Measurements from ENCODE around the gene CD2BP2. TPM values are rescaled to one million over a fixed set of nuclear protein-coding genes. Genes with fewer than 3 reads are reported as not detected.
A peak's percentile ranks its signal among the peaks of the same experiment; 100 is the strongest.
"Not testable (repeated sequence)": the region's sequence is repeated elsewhere in the genome, so short reads cannot be mapped to it uniquely, and the experiment has no call there.

Gene CD2BP2
- 10 to 100 TPM; 24.2 to 36.1 (median 29.7) TPM for polyA plus RNA-seq (ENCODE audit: low read depth in 6 of 6)

DNA sequence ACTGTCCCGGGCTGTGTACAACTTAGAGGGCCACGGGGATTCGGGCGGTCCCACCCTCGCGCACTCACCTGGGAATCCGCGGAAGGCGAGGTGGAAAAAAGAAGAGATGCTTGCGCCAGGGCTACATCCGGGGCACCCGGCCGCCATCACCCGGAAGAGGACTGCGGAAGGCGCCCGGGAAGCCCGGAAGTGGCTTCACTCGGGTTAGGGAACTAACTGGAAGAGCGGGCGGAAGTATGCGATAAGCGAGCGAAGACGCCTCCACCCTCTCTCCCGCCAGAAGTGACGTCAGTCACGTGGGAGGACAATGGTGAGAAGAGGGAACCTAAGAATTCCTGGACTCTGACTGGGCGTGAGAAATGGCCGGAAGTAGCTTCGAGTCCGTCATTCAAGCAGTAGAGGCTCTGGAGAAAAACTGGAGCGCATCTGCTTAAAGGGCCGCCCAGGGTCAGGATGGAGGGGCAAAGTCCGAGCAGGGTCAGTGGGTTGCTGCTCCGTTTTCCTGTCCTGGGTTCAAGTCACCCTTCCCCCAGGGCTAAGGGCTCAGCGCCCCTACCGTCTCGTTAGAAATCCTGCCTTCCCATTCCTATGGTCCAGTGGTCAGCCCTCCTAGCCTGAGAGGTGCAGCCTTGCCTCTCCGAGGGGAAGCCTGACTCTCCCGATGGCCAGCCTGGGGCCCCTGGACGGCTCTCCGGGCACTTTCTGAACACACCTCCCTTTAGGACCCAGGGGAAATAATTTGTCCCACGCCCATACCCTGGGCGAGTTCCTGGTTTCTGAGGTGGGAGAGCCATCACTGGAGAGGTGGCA, at the start of gene CD2BP2:
TSS of gene CD2BP2 (minus strand) at position 165 of the 810 bp plus-strand sequence. CDS start 627 bp downstream, outside the sequence.
- H3K4me1 Mint-ChIP-seq, result peaks cover 41 to 67% (median 45%) of the 10 kb centered on the region in 3 donors
- H3K27ac Mint-ChIP-seq, result peak within 1 kb of the TSS; percentile 97 to 99 (median 98)
- peak within 1 kb of the TSS; percentile 93 to 98 (median 96) for H3K4me3 Mint-ChIP-seq
- no peaks in the 10 kb centered on the region for H3K9me3 Mint-ChIP-seq
- ATAC-seq (ENCODE audit: low read depth in 2 of 2) (peak; percentile 94 to 95), DNase-seq (peak; percentile 86)
- H3K27me3 Mint-ChIP-seq, result no peaks in the 10 kb centered on the region
- no peaks in the 10 kb centered on the region for H3K36me3 Mint-ChIP-seq

DNA sequence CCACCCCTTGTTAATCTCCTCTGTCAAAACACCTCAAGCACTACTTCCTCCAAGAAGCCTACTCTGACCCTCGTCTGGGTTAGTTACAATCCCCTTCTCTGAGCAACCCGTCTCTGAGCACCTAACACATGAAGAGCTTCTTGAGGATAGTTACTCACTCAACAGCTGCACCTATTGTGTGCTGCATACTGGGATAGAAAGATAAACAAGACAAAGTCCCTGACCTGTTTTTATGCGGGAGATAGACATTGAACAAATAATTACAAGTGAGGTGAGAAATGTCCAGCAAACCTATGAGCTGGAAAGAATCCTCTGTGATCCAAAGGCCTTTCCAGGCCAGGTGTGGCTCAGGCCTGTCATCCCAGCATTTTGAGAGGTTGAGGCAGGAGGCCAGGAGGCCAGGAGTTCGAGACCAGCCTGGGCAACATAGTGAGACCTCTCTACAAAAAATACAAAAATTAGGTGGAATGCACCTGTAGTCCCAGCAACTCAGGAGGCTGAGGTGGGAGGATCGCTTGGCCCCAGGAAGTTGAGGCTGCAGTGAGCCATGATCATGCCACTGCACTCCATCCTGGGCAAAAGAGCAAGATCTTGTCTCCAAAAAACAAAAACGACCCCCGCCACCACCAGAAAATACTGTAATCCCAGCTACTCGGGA, 46.8 kb upstream of the CD2BP2 start:
- H3K27ac Mint-ChIP-seq, result no peak overlapping the region
- H3K4me3 Mint-ChIP-seq, result peak overlapping the region; percentile 37 to 94 (median 88)
- no peaks in the 10 kb centered on the region for H3K27me3 Mint-ChIP-seq
- no peaks in the 10 kb centered on the region for H3K36me3 Mint-ChIP-seq
- DNase-seq (no peak), ATAC-seq (ENCODE audit: low read depth in 2 of 2) (no peak)
- H3K9me3 Mint-ChIP-seq, result no peaks in the 10 kb centered on the region
- peaks cover 20 to 40% (median 36%) of the 10 kb centered on the region in 3 donors for H3K4me1 Mint-ChIP-seq

- ATAC-seq (ENCODE audit: low read depth in 2 of 2), result no peak
- DNase-seq, result no peak
- no peaks in the 10 kb centered on the region for H3K9me3 Mint-ChIP-seq
- peaks cover 32 to 51% (median 50%) of the 10 kb centered on the region in 3 donors for H3K4me1 Mint-ChIP-seq
- peak overlapping the region in 3 of 6 donors; percentile 19 to 89 (median 82) for H3K27ac Mint-ChIP-seq
- no peaks in the 10 kb centered on the region for H3K27me3 Mint-ChIP-seq
- peak overlapping the region; percentile 84 to 94 (median 90) for H3K4me3 Mint-ChIP-seq
- no peaks in the 10 kb centered on the region for H3K36me3 Mint-ChIP-seq
Measured at GRCh38 chr16:30399435-30400186, 44.5 kb upstream of the CD2BP2 start.

- no peak for DNase-seq
- peak overlapping the region in 7 of 8 donors; percentile 35 to 89 (median 80) for H3K4me3 Mint-ChIP-seq
- H3K9me3 Mint-ChIP-seq, result no peaks in the 10 kb centered on the region
- no peaks in the 10 kb centered on the region for H3K36me3 Mint-ChIP-seq
- ATAC-seq (ENCODE audit: low read depth in 2 of 2), result no peak
- H3K27ac Mint-ChIP-seq, result no peak overlapping the region
- peaks cover 35 to 58% (median 56%) of the 10 kb centered on the region in 3 donors for H3K4me1 Mint-ChIP-seq
- H3K27me3 Mint-ChIP-seq, result no peaks in the 10 kb centered on the region
Measured at GRCh38 chr16:30398661-30399434, 43.7 kb upstream of the CD2BP2 start.

DNA sequence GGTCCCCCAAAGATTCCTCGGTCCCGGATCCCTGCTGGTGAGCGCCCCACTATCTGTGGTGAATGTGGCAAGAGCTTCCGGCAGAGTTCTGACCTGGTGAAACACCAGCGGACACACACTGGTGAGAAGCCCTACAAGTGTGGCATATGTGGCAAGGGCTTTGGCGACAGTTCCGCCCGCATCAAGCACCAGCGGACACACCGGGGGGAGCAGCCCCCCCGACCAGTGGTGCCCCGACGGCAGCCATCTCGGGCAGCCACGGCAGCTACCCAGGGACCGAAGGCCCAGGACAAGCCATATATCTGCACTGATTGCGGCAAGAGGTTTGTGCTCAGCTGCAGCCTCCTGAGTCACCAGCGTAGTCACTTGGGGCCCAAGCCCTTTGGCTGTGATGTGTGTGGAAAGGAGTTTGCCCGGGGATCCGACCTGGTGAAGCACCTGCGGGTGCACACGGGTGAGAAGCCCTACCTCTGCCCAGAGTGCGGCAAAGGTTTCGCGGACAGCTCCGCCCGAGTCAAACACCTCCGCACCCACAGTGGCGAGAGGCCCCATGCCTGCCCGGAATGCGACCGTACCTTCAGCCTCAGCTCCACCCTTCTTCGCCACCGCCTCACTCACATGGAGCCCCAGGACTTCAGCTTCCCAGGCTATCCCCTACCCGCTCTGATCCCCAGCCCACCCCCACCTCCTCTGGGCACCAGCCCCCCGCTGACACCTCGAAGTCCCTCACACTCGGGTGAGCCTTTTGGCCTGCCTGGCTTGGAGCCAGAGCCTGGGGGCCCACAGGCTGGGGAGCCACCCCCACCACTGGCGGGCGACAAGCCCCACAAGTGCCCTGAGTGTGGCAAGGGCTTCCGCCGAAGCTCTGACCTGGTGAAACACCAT, 42.9 kb upstream of the CD2BP2 start:
- no peak for ATAC-seq (ENCODE audit: low read depth in 2 of 2)
- Mint-ChIP-seq H3K4me1 (peaks cover 31 to 60% (median 51%) of the 10 kb centered on the region in 3 donors), H3K9me3 (no peaks in the 10 kb centered on the region), H3K27ac (no peak overlapping the region), H3K36me3 (no peaks in the 10 kb centered on the region), H3K27me3 (no peaks in the 10 kb centered on the region), H3K4me3 (peak overlapping the region in 2 of 8 donors; percentile 10 to 97)
- no peak for DNase-seq

GRCh38 chr16:30397056-30397455, 41.9 kb upstream of the CD2BP2 start:
- no peaks in the 10 kb centered on the region for H3K36me3 Mint-ChIP-seq
- H3K27ac Mint-ChIP-seq, result peak overlapping the region in 2 of 6 donors; percentile 11 to 92
- H3K9me3 Mint-ChIP-seq, result no peaks in the 10 kb centered on the region

DNA sequence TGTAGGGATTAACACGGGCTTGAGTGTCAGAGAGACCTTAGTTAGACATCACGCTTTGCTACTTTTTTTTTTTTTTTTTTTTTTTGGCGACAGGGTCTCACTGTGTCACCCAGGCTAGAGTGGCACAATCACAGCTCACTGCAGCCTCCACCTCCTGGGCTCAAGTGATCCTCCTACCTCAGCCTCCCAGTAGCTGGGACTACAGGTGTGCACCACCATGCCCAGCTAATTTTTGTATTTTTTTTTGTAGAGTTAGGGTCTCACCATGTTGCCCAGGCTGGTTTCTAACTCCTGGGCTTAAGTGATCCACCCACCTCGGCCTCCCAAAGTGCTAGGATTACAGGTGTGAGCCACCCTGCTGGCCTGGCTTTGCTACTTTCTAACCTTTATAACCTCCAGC, 41.5 kb upstream of the CD2BP2 start:
- not testable (repeated sequence) for H3K36me3 Mint-ChIP-seq; ATAC-seq (ENCODE audit: low read depth in 2 of 2); H3K9me3 Mint-ChIP-seq; H3K27me3 Mint-ChIP-seq; DNase-seq
- Mint-ChIP-seq H3K27ac (peak overlapping the region in 1 of 6 donors; percentile 11), H3K4me1 (peaks cover 29 to 58% (median 46%) of the 10 kb centered on the region in 3 donors), H3K4me3 (peak overlapping the region in 7 of 8 donors; percentile 24 to 97 (median 88))

More at GRCh38 chr16:30397056-30397455, 41.9 kb upstream of the CD2BP2 start:
- DNase-seq (no peak), ATAC-seq (ENCODE audit: low read depth in 2 of 2) (no peak)
- peaks cover 31 to 60% (median 49%) of the 10 kb centered on the region in 3 donors for H3K4me1 Mint-ChIP-seq
- peak overlapping the region in 6 of 8 donors; percentile 24 to 97 (median 88) for H3K4me3 Mint-ChIP-seq
- H3K27me3 Mint-ChIP-seq, result no peaks in the 10 kb centered on the region

- peak overlapping the region; percentile 77 to 97 (median 88) for H3K4me3 Mint-ChIP-seq
- H3K27me3 Mint-ChIP-seq, result no peaks in the 10 kb centered on the region
- no peaks in the 10 kb centered on the region for H3K36me3 Mint-ChIP-seq
- ATAC-seq (ENCODE audit: low read depth in 2 of 2) (no peak), DNase-seq (no peak)
- H3K9me3 Mint-ChIP-seq, result no peaks in the 10 kb centered on the region
- H3K4me1 Mint-ChIP-seq, result peaks cover 25 to 53% (median 41%) of the 10 kb centered on the region in 3 donors
- peak overlapping the region; percentile 3 to 96 (median 28) for H3K27ac Mint-ChIP-seq
Measured at GRCh38 chr16:30395992-30396585, 41.0 kb upstream of the CD2BP2 start.

DNA sequence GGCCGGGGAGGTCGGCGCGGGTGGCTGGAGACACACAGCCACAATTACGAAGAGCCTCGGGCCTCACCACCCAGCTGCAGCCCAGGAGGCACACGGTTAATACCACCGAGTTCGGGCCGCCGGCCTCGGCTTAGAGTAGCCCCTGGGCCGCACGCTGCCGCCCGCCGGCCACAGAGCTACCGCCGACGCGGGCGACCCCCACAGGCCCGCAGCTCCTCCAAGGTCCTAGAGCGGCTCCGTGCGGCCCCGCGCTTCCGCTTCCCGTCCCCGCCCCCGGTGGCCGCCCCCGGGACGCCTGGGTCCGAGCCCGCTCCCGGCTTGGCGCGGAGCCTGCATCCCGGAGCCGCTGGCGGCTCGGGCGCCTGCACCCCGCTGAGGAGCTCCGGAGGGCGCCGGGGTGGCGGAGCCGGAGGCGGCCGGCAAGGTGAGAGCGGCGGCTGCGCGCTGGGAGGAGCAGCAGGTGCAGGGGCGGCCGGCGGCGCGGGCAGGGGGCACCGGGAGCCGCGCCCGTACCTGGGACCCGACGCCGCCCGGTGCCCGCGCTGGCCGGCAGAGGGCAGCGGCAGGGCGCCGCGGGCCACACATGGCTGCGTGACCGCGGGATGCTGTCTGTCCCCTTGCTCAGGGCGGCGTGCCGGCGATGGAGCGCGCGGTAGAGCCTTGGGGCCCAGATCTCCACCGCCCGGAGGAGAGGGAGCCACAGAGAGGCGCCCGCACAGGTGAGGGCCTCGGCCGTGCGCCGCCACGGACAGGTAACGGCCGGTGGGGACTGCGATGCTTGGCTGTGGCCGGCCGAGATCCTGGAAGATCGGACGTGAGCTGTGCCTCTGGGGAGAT, 40.3 kb upstream of the CD2BP2 start, which contains the start of gene ZNF48:
TSS of gene ZNF48 (plus strand) at position 266 of the 837 bp plus-strand sequence. CDS start at position 641, 375 bp downstream.
- peaks cover 25 to 45% (median 34%) of the 10 kb centered on the region in 3 donors for H3K4me1 Mint-ChIP-seq
- peak; percentile 90 to 97 for ATAC-seq (ENCODE audit: low read depth in 2 of 2)

DNA sequence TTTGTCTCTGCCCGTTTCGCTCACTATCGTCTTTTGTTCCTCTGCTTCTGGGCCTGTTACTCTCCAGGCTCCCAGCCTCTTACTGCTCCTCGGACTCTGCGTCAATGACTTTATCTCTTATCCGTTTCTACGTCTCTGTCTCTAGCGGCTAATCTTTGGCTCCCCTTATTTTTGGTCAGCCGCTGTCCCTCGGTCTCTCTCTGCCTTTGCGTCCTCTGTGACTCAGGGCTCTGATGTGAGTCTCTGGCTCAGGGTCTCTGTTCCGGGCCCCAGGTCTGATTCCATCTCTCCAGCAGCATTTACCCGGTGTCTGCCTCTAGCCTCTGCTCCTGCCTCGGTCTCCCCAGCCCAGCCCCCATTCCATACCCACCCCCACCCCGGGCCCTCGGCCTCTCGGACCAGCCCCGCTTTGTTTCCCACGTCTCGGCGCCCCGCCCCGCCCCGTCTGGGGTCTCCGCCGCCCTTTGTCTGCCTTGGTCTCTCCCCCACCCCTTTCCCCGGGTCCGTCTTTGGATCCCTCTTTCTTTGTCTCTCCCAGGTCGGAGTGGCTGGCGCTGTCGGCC, 39.6 kb upstream of the CD2BP2 start:
- DNase-seq, result no peak
- H3K27me3 Mint-ChIP-seq, result no peaks in the 10 kb centered on the region
- H3K9me3 Mint-ChIP-seq, result no peaks in the 10 kb centered on the region
- ATAC-seq (ENCODE audit: low read depth in 2 of 2), result no peak
- peaks cover 23 to 38% (median 28%) of the 10 kb centered on the region in 3 donors for H3K4me1 Mint-ChIP-seq
- peak overlapping the region in 4 of 6 donors; percentile 49 to 95 (median 72) for H3K27ac Mint-ChIP-seq
- H3K4me3 Mint-ChIP-seq, result peak overlapping the region; percentile 77 to 97 (median 90)
- H3K36me3 Mint-ChIP-seq, result no peaks in the 10 kb centered on the region

More for the DNA sequence above, 40.3 kb upstream of the CD2BP2 start, which contains the start of gene ZNF48:
- H3K9me3 Mint-ChIP-seq, result no peaks in the 10 kb centered on the region
- H3K4me3 Mint-ChIP-seq, result peak within 1 kb of the TSS; percentile 77 to 97 (median 92)
- no peaks in the 10 kb centered on the region for H3K27me3 Mint-ChIP-seq
- no peaks in the 10 kb centered on the region for H3K36me3 Mint-ChIP-seq
- DNase-seq, result peak; percentile 81
- H3K27ac Mint-ChIP-seq, result peak within 1 kb of the TSS; percentile 49 to 96 (median 84)
